GM12892 (cell line): Measurements from ENCODE around the gene TRAPPC2.

Experiments
- DNase-seq: peaks from one replicate; pipeline ENCODE4 v3.0.0; 2011; ENCODE audit not compliant: insufficient read length
- FAIRE-seq: peaks from 2 replicates; lab custom pipeline; 2011; peaks lifted over from hg19 to GRCh38; lab: Jason Lieb, UNC
- POLR2A ChIP-seq: IDR thresholded peaks from 2 replicates; pipeline ENCODE4 v1.6.1; 2011; ENCODE audit warnings: low read depth, low read length, control low read depth
- POLR2AphosphoS5 ChIP-seq: IDR thresholded peaks from 2 replicates; pipeline ENCODE4 v1.6.1; 2011; ENCODE audit warnings: low read depth, low read length, control low read depth
- TAF1 ChIP-seq: IDR thresholded peaks from 2 replicates; pipeline ENCODE4 v1.6.1; 2011; ENCODE audit warnings: low read depth, mild to moderate bottlenecking, control low read depth, low read length, borderline replicate concordance

Gene TRAPPC2

GRCh38 chrX:13694359-13694758 lies 40.1 kb downstream of the TRAPPC2 start:
- FAIRE-seq (peak; percentile 17), DNase-seq (no peak)
- no peak for TF ChIP-seq POLR2A
- TF ChIP-seq TAF1: no peak
- TF ChIP-seq POLR2AphosphoS5: no peak

- DNase-seq (no peak), FAIRE-seq (peak; percentile 53)
- TF ChIP-seq TAF1 (no peak), POLR2A (no peak), POLR2AphosphoS5 (no peak)
Observed at GRCh38 chrX:13693341-13693961, 41.0 kb downstream of the TRAPPC2 start.

GRCh38 chrX:13692771-13693231 lies 41.6 kb downstream of the TRAPPC2 start:
- FAIRE-seq (peak; percentile 42), DNase-seq (no peak)
- TF ChIP-seq POLR2AphosphoS5 (no peak), TAF1 (no peak), POLR2A (no peak)

- FAIRE-seq: peak; percentile 51
- no peak for TF ChIP-seq POLR2A
- no peak for TF ChIP-seq POLR2AphosphoS5
- TF ChIP-seq TAF1: no peak
- no peak for DNase-seq
Observed at GRCh38 chrX:13691841-13692371, 42.5 kb downstream of the TRAPPC2 start.

DNA sequence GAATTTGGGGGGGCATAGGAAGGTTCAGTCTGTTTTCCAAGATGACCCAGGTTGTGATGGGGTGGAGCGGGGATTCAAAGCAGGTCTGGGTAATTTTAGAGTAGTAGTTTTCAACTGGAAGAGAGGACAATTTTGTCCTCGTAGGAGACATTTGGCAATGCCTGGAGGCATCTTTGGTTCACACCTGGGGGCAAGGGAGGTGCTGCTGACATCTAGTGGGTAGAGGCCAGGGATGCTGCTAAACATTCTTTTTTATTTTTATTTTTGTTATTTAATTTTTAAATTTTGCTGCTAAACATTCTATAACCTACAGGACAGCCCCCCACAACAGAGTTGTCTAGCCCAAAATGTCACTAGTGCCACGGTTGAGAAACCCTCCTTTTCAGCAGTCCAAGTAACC lies 43.6 kb downstream of the TRAPPC2 start:
- peak; percentile 77 for FAIRE-seq
- TF ChIP-seq POLR2A (no peak), TAF1 (no peak), POLR2AphosphoS5 (no peak)
- DNase-seq: no peak

DNA sequence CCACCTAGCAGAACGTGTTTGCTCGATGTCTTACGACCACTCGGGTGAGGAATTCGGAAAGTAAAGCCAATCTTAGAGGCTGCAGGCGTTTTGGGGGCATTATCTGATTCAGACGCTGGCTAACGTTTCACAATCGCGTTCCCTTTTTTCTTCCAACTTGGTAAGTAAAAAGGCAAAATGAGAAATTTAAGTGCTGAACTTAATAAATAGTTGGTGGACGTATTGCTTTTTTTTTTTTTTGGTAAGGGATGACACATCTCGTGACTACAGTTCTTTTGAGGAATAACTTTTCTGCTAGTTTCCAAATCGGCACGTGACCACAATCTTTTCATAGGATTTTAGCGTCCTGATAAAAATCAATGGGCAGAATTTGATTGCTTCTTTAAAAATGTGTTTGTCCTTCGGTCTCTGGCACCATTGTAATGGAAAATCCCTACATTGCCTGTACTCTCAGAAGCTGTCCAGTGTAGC lies 44.6 kb downstream of the TRAPPC2 start:
- no peak for TF ChIP-seq POLR2A
- no peak for TF ChIP-seq TAF1
- TF ChIP-seq POLR2AphosphoS5: no peak
- DNase-seq (no peak), FAIRE-seq (no peak)

DNA sequence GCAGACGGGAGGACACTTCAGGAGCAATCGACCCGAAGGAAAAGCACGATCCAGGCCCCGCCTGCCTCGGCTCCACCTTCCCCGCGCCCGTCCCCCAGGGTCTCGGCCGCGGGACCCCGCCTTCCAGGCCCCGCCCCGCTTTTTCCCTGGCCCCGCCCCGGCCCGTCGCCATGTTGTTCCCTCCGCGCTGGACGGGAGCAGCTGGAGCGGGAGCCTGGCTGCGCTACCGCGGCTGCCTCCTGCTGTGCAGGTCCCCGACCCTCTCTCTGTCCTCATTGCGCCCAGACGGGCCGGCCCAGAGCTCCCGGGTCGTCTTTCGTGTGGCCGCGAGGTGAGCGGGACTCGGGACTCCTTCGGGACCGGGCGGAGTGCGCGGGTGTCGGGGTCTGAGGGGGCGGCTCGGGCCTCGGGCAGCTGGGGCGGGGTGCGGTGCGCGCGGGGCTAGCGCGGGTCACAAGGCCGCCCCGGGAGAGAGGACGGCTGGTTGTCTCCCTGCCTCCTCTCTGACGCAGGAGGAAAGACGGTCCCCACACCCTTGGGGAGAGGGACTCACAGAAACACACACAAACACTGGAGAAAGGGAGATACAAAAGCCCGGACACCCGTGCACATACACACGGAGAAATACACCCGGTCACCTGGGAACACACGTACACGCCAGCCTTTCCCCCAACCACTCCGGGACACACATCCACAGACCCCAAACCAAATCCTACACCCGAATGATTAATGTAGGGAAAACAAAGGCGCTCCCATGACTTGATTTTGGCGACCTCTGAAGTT lies 45.3 kb downstream of the TRAPPC2 start, which contains the start of gene RAB9A:
Gene RAB9A (plus strand): TSS at position 171 of the 783 bp plus-strand sequence. CDS start 19,619 bp downstream, outside the sequence.
- FAIRE-seq (peak; percentile 97), DNase-seq (peak; percentile 69)
- TF ChIP-seq TAF1 (peak; percentile 64; the same call in 1 of the 2 replicates), POLR2AphosphoS5 (peak; percentile 67; the same call in 1 of the 2 replicates), POLR2A (peak; percentile 74; the same call in 1 of the 2 replicates)

DNA sequence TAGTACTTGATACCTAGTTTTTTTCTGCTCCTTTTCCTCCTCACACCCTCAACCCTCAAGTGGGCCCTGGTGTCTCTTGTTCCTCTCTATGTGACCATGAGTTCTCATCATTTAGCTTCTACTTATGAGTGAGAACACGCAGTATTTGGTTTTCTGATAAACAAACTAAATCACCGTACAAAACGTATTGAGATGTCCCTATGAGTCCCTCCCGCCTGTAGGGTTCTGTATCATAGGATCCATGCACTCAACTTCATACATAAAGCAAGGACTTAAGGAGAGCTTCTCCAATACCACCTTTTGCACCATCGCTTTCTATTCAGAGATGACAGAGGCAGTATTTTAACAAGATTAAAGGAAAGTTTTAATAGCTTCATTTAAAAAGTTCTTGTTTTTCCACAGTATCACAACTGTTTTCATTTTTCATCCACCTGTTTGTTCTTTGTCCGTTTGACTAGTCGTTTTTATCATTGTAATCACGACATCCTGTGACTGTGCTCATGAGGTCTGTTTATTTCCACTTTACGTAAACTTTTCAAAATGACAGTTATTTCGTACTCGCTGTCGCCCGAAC lies 45.9 kb downstream of the TRAPPC2 start:
- no peak for TF ChIP-seq TAF1
- TF ChIP-seq POLR2A: no peak
- no peak for TF ChIP-seq POLR2AphosphoS5
- FAIRE-seq (no peak), DNase-seq (no peak)

DNA sequence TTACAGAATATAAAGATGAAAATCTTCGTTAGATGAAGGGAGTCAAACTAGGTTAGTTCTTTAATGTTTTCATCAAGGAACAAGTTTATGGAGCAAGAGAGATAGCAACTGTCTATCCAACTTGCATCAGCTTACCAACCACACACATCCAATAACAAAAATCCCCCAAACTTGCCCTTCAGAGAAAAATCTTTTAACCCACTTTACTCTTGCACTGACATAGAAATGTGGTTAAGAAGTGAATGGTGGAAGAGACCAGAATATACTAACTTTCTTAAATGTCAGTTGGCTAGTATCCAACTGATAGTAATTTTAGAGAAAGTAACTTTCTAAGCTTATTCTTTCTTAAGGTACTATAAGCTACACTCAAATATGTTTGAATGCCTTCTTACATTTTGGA lies 47.2 kb downstream of the TRAPPC2 start:
- FAIRE-seq: peak; percentile 82
- no peak for DNase-seq
- TF ChIP-seq TAF1: no peak
- no peak for TF ChIP-seq POLR2AphosphoS5
- TF ChIP-seq POLR2A: no peak

DNA sequence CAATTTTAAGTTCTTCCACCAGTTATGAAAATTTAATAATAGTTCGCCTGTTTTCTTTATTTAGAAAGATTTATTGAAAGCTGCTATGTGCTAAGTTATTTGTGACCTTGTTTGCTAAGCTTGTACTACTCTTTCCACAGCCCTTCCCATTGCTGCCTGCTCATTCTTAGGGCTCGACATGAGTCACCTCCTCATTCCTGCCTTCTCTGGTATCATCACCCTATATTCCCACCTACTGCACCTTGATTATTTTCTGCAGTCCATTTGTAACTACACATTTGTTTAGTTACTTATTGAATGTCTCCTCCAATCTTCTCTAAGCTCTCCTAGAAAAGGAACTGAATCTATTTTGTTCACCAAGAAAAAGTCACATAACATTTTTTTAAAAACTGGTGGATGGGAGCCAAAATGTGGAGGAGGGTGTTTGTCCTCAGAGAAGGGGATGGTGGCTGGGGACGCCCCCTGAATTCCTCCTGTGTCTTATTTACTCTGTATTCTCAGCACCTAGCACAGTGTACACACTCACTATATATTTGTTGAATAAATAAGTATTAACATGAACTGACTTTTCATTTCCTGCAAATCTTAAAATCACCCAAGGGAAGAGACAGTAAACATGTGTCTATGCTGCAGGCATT lies 49.2 kb downstream of the TRAPPC2 start:
- DNase-seq (no peak), FAIRE-seq (peak; percentile 9)
- TF ChIP-seq POLR2AphosphoS5: no peak
- no peak for TF ChIP-seq TAF1
- TF ChIP-seq POLR2A: no peak
